Measurements from ENCODE around the gene THPO.

GRCh38 chr3:184377882-184378445, at the start of gene THPO:
- TF ChIP-seq CTCF (conservative IDR thresholded peaks at IDR 0.05; ENCODE audit: low read depth, low read length) (no peak), EZH2 (IDR thresholded peaks at IDR 0.05; ENCODE audit: low read length, unreplicated experiment) (no peak), EZH2phosphoT487 (IDR thresholded peaks at IDR 0.05; ENCODE audit: borderline replicate concordance, low read length) (no peak)

Measured in PC-3 (cell line).